Bronchial epithelial cell (primary cell): ENCODE measurements around the gene RHBDL2. TPM values are rescaled to one million over a fixed set of nuclear protein-coding genes. Genes with fewer than 3 reads are reported as not detected.

Source experiments
- DNase-seq: peaks from one replicate; pipeline ENCODE4 v3.0.0-alpha.2; 2010; ENCODE audit warnings: low read depth
- FAIRE-seq: peaks from 2 replicates; lab custom pipeline; 2011; peaks lifted over from hg19 to GRCh38; lab: Jason Lieb, UNC
- H3K27me3 ChIP-seq: 2 replicates; pipeline ENCODE4 v1.5.1; 2011; ENCODE audit warnings: low read length; ENCODE audit not compliant: control insufficient read depth, insufficient read depth
- H3K36me3 ChIP-seq: 2 replicates; pipeline ENCODE4 v1.5.1; 2011; ENCODE audit warnings: low read length; ENCODE audit not compliant: control insufficient read depth, insufficient read depth
- H3K4me3 ChIP-seq: 2 replicates; pipeline ENCODE4 v1.5.1; 2011; ENCODE audit warnings: mild to moderate bottlenecking, low read depth, low read length, control low read depth
- total RNA-seq: library from RNA; depleted of rRNA; stranded (reverse); fragments of >200 nt; gene quantifications from 2 replicates; pipeline ENCODE4 v1.2.1, GENCODE V29; 2014
- TF ChIP-seq, protein P1 (sequence below): IDR thresholded peaks from 2 replicates; pipeline ENCODE4 v1.5.1; 2011; ENCODE audit warnings: mild to moderate bottlenecking, moderate library complexity, low read length, control low read depth, inconsistent platforms; ENCODE audit not compliant: insufficient read depth, severe bottlenecking

The RHBDL2 gene
- total RNA-seq, 1 donor from 2014 or later = 5.0 TPM

DNA sequence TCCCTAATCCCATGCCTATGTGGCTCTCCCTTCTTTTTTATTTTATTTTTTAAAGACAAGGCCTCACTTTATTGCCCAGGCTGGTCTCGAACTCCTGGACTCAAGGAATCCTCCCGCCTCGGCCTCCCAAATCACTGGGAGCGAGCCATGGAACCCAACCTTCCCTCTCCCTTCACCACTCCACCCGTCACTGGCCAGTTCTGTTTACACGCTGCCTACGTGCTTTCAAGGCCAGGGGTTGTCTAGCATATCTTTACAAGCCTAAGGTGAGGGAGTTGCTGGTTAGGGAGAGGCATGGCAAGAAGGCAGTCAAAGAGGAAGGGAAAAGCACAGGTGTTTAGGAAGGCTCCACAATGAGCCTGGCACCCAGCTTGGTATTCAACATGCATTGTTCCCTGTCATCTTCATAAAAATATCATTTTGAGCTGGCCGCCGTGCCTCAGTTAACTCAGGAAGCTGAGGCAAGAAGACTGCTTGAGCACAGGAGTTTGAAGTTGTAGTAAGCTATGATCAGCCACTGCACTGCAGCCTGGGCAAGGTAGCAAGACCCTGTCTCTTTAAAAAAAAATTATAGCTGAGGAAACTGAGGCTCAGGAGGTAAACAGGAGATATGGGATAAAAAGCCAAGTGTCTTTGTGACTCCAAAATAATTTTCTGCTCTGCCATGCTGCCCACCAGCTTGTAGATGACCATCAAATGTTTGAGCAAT, 1.1 kb downstream of the RHBDL2 start:
- H3K36me3 ChIP-seq = peaks cover 2% of the 10 kb centered on the region
- no peaks in the 10 kb centered on the region for H3K27me3 ChIP-seq
- DNase-seq (no peak), FAIRE-seq (no peak)
- H3K4me3 ChIP-seq = peak overlapping the region; percentile 91
- TF ChIP-seq, protein P1, sequence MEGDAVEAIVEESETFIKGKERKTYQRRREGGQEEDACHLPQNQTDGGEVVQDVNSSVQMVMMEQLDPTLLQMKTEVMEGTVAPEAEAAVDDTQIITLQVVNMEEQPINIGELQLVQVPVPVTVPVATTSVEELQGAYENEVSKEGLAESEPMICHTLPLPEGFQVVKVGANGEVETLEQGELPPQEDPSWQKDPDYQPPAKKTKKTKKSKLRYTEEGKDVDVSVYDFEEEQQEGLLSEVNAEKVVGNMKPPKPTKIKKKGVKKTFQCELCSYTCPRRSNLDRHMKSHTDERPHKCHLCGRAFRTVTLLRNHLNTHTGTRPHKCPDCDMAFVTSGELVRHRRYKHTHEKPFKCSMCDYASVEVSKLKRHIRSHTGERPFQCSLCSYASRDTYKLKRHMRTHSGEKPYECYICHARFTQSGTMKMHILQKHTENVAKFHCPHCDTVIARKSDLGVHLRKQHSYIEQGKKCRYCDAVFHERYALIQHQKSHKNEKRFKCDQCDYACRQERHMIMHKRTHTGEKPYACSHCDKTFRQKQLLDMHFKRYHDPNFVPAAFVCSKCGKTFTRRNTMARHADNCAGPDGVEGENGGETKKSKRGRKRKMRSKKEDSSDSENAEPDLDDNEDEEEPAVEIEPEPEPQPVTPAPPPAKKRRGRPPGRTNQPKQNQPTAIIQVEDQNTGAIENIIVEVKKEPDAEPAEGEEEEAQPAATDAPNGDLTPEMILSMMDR = no peak

DNA sequence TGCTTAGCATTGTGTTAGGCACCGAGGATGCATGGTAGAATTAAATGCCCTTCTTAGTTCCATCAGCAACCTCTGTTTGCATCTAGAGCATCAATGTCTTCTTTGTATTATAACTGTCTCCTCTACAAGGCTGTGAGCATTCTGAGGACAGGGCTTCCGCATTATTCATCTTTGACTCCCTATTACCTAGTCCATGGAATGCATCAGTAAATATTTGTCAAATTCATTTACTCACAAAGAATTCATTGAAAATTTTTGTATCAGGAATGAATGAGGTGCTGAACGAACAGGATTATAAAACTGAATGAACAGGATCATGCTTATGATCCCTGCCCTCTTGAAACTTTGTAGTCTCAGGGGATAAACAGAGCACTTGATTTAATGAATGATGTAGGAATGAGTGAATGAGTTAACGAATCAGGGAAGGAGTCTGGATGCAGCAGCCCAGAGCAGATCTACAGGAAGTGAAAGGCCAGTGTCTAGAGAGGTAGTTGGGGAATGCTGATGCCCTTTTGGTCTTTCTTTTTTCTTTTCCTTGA, 2.8 kb downstream of the RHBDL2 start:
- FAIRE-seq (no peak), DNase-seq (no peak)
- Histone ChIP-seq H3K36me3 (peaks cover 2% of the 10 kb centered on the region), H3K27me3 (no peaks in the 10 kb centered on the region), H3K4me3 (no peak overlapping the region)
- TF ChIP-seq, protein P1 = no peak

DNA sequence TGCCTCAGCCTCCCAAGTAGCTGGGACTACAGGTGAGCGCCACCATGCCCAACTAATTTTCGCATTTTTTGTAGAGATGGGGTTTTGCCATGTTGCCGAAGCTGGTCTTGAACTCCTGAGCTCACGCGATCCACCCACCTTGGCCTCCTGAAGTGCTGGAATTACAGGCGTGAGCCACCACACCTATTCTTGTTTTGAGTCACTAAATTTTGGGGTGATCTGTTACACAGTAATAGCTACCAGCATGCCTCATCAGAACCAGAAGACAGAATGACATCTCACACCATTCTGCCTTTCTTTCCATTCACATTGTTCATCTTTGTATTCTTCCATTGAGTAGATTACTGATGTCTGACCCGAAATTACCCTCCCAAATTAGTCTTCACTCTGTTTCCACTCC, 9.1 kb downstream of the RHBDL2 start:
- peaks cover 2% of the 10 kb centered on the region for H3K36me3 ChIP-seq
- H3K27me3 ChIP-seq = no peaks in the 10 kb centered on the region
- FAIRE-seq = no peak
- TF ChIP-seq, protein P1 = no peak
- DNase-seq = no peak
- no peak overlapping the region for H3K4me3 ChIP-seq

DNA sequence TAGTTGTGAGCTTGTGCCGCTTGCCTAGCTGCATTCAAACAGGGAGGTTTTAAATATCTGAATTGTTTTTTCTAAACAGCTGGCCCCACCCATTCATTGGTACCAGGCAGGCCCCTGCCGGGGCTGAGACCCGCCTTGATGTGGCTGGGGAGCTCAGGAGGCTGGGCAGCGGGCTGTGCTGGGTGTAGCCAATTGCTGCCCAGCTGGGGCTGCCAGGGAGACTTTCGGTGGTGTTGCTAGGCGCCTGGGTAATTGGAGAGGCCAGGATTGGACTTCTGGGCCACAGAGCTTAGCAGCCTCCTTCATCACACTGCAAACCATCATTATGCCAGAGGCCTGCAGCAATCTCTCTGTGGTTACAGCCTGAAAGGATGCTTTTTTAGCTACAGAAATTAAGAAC, 12.2 kb downstream of the RHBDL2 start:
- H3K27me3 ChIP-seq = no peaks in the 10 kb centered on the region
- no peak for FAIRE-seq
- DNase-seq = no peak
- peaks cover 2% of the 10 kb centered on the region for H3K36me3 ChIP-seq
- no peak overlapping the region for H3K4me3 ChIP-seq
- TF ChIP-seq, protein P1 = no peak

DNA sequence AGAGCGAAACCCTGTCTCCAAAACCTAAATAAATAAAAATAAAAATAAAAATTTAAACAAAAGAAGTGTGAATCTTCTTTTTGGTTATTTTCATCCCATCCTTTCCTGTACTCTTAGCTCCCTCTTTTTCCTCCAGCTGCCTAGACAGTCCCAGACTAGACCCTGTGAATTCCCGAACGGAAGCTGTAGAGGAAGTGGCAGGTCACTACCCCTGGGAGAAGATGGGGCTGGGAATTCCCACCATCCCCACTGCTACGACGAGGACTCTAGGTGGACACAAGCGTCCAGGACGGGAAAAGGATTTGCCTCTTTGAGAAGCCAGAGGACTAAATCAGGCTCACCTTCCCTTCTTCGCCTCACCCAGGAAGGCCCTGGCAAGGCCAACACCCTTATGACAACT, 12.6 kb downstream of the RHBDL2 start:
- H3K36me3 ChIP-seq = peaks cover 2% of the 10 kb centered on the region
- FAIRE-seq (no peak), DNase-seq (no peak)
- H3K4me3 ChIP-seq = no peak overlapping the region
- H3K27me3 ChIP-seq = no peaks in the 10 kb centered on the region
- TF ChIP-seq, protein P1 = no peak
